DND-41 (cell line): ENCODE data around the gene SKA3.

ENCODE experiments used
- EZH2 ChIP-seq: IDR thresholded peaks from 3 replicates; pipeline ENCODE4 v1.6.1; 2012; ENCODE audit warnings: borderline replicate concordance, low read depth, mild to moderate bottlenecking, moderate library complexity, low read length, inconsistent platforms; ENCODE audit not compliant: severe bottlenecking
- TF ChIP-seq, protein P1 (sequence below): IDR thresholded peaks from 2 replicates; pipeline ENCODE4 v1.5.1; 2012; ENCODE audit warnings: borderline replicate concordance, low read length, moderate library complexity, mild to moderate bottlenecking; ENCODE audit not compliant: poor library complexity, severe bottlenecking; ENCODE audit errors: extremely low read depth

DNA sequence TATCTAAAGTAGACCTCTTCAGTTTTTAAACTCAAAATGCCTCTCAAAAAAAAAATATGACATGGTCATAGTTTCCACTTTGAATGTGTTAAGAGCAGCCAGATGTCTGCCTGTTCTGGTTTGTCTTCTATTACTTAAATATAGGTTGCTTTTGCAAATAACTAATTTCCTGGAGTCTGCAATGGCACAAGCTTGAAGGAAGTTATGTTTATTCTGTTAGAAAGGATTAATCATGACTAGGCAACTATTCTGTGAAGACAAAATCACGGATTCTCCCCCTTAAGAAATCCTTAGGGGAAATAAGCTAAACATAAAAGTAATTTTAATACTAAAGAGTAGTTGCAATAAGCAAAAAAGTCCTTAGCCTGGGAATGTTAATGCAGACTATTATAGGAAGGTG, 26.3 kb downstream of the SKA3 start:
- TF ChIP-seq, protein P1, sequence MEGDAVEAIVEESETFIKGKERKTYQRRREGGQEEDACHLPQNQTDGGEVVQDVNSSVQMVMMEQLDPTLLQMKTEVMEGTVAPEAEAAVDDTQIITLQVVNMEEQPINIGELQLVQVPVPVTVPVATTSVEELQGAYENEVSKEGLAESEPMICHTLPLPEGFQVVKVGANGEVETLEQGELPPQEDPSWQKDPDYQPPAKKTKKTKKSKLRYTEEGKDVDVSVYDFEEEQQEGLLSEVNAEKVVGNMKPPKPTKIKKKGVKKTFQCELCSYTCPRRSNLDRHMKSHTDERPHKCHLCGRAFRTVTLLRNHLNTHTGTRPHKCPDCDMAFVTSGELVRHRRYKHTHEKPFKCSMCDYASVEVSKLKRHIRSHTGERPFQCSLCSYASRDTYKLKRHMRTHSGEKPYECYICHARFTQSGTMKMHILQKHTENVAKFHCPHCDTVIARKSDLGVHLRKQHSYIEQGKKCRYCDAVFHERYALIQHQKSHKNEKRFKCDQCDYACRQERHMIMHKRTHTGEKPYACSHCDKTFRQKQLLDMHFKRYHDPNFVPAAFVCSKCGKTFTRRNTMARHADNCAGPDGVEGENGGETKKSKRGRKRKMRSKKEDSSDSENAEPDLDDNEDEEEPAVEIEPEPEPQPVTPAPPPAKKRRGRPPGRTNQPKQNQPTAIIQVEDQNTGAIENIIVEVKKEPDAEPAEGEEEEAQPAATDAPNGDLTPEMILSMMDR = no peak
- TF ChIP-seq EZH2 = no peak
